ENCODE measurements around the gene TMEM270.

DNA sequence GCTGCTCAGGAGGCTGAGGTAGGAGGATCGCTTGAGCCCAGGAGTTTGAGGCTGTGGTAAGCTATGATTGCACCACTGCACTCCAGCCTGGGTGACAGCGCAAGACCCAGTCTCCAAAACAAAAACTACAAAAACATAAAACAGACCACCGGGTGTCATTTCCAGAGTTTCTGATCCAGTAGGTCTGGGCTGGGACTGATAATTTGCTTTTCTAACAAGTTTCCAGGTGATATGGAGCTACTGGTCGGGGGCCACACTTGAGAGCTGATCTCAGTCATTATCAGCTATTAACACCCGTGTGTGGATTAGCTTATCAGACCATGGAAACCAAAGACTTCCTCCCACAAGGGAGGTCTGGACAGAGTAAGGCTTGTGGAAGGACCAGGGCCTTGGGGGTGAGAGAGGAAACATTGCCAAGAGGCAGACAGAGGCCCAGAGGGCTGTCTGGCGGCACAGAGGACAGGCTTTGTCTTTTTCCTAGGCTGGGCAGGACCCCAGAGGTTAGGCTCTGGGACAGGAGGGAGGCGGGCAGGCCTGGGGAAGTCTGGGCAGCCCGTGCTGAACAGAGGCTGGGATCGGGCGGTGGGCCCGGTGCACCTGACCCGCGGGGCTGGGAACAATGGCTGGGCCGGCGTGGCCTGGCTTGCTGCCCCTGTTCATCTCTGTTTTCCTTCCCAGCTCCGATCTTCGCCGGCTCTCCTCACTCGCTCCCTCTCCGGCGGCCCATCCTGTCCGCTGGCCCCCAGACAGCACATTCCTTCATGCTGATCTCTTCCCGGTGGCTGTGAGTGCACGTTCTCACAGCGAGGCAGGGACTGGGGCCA, 25.2 kb downstream of the TMEM270 start:
- TF ChIP-seq JUN (CRISPR knock-in tag; IDR thresholded peaks at IDR 0.05) (no peak), SP1 (CRISPR knock-in tag; conservative IDR thresholded peaks at IDR 0.05) (no peak), RELA (CRISPR knock-in tag; IDR thresholded peaks at IDR 0.05; ENCODE audit: borderline replicate concordance) (no peak), CREB1 (CRISPR knock-in tag; IDR thresholded peaks at IDR 0.05) (no peak), ZNF317 (CRISPR knock-in tag; IDR thresholded peaks at IDR 0.05; ENCODE audit: borderline replicate concordance, low read depth) (no peak), ESRRA (CRISPR knock-in tag; IDR thresholded peaks at IDR 0.05; ENCODE audit: borderline replicate concordance) (no peak)
- TF ChIP-seq, protein P1, sequence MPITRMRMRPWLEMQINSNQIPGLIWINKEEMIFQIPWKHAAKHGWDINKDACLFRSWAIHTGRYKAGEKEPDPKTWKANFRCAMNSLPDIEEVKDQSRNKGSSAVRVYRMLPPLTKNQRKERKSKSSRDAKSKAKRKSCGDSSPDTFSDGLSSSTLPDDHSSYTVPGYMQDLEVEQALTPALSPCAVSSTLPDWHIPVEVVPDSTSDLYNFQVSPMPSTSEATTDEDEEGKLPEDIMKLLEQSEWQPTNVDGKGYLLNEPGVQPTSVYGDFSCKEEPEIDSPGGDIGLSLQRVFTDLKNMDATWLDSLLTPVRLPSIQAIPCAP (CRISPR knock-in tag; IDR thresholded peaks at IDR 0.05) = no peak
- TF ChIP-seq, protein P2, sequence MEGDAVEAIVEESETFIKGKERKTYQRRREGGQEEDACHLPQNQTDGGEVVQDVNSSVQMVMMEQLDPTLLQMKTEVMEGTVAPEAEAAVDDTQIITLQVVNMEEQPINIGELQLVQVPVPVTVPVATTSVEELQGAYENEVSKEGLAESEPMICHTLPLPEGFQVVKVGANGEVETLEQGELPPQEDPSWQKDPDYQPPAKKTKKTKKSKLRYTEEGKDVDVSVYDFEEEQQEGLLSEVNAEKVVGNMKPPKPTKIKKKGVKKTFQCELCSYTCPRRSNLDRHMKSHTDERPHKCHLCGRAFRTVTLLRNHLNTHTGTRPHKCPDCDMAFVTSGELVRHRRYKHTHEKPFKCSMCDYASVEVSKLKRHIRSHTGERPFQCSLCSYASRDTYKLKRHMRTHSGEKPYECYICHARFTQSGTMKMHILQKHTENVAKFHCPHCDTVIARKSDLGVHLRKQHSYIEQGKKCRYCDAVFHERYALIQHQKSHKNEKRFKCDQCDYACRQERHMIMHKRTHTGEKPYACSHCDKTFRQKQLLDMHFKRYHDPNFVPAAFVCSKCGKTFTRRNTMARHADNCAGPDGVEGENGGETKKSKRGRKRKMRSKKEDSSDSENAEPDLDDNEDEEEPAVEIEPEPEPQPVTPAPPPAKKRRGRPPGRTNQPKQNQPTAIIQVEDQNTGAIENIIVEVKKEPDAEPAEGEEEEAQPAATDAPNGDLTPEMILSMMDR (IDR thresholded peaks at IDR 0.05) = no peak
- TF ChIP-seq, protein P3, sequence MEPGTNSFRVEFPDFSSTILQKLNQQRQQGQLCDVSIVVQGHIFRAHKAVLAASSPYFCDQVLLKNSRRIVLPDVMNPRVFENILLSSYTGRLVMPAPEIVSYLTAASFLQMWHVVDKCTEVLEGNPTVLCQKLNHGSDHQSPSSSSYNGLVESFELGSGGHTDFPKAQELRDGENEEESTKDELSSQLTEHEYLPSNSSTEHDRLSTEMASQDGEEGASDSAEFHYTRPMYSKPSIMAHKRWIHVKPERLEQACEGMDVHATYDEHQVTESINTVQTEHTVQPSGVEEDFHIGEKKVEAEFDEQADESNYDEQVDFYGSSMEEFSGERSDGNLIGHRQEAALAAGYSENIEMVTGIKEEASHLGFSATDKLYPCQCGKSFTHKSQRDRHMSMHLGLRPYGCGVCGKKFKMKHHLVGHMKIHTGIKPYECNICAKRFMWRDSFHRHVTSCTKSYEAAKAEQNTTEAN (CRISPR knock-in tag; IDR thresholded peaks at IDR 0.05) = no peak
- TF ChIP-seq, protein P4, sequence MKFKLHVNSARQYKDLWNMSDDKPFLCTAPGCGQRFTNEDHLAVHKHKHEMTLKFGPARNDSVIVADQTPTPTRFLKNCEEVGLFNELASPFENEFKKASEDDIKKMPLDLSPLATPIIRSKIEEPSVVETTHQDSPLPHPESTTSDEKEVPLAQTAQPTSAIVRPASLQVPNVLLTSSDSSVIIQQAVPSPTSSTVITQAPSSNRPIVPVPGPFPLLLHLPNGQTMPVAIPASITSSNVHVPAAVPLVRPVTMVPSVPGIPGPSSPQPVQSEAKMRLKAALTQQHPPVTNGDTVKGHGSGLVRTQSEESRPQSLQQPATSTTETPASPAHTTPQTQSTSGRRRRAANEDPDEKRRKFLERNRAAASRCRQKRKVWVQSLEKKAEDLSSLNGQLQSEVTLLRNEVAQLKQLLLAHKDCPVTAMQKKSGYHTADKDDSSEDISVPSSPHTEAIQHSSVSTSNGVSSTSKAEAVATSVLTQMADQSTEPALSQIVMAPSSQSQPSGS (CRISPR knock-in tag; IDR thresholded peaks at IDR 0.05; ENCODE audit: borderline replicate concordance, low read depth) = no peak
- TF ChIP-seq, protein P5, sequence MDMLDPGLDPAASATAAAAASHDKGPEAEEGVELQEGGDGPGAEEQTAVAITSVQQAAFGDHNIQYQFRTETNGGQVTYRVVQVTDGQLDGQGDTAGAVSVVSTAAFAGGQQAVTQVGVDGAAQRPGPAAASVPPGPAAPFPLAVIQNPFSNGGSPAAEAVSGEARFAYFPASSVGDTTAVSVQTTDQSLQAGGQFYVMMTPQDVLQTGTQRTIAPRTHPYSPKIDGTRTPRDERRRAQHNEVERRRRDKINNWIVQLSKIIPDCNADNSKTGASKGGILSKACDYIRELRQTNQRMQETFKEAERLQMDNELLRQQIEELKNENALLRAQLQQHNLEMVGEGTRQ (CRISPR knock-in tag; IDR thresholded peaks at IDR 0.05) = no peak
- TF ChIP-seq, protein P6, sequence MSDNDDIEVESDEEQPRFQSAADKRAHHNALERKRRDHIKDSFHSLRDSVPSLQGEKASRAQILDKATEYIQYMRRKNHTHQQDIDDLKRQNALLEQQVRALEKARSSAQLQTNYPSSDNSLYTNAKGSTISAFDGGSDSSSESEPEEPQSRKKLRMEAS (CRISPR knock-in tag; IDR thresholded peaks at IDR 0.05) = no peak
- TF ChIP-seq, protein P7, sequence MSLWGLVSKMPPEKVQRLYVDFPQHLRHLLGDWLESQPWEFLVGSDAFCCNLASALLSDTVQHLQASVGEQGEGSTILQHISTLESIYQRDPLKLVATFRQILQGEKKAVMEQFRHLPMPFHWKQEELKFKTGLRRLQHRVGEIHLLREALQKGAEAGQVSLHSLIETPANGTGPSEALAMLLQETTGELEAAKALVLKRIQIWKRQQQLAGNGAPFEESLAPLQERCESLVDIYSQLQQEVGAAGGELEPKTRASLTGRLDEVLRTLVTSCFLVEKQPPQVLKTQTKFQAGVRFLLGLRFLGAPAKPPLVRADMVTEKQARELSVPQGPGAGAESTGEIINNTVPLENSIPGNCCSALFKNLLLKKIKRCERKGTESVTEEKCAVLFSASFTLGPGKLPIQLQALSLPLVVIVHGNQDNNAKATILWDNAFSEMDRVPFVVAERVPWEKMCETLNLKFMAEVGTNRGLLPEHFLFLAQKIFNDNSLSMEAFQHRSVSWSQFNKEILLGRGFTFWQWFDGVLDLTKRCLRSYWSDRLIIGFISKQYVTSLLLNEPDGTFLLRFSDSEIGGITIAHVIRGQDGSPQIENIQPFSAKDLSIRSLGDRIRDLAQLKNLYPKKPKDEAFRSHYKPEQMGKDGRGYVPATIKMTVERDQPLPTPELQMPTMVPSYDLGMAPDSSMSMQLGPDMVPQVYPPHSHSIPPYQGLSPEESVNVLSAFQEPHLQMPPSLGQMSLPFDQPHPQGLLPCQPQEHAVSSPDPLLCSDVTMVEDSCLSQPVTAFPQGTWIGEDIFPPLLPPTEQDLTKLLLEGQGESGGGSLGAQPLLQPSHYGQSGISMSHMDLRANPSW (CRISPR knock-in tag; conservative IDR thresholded peaks at IDR 0.05; ENCODE audit: low read depth) = no peak
- TF ChIP-seq, protein P8, sequence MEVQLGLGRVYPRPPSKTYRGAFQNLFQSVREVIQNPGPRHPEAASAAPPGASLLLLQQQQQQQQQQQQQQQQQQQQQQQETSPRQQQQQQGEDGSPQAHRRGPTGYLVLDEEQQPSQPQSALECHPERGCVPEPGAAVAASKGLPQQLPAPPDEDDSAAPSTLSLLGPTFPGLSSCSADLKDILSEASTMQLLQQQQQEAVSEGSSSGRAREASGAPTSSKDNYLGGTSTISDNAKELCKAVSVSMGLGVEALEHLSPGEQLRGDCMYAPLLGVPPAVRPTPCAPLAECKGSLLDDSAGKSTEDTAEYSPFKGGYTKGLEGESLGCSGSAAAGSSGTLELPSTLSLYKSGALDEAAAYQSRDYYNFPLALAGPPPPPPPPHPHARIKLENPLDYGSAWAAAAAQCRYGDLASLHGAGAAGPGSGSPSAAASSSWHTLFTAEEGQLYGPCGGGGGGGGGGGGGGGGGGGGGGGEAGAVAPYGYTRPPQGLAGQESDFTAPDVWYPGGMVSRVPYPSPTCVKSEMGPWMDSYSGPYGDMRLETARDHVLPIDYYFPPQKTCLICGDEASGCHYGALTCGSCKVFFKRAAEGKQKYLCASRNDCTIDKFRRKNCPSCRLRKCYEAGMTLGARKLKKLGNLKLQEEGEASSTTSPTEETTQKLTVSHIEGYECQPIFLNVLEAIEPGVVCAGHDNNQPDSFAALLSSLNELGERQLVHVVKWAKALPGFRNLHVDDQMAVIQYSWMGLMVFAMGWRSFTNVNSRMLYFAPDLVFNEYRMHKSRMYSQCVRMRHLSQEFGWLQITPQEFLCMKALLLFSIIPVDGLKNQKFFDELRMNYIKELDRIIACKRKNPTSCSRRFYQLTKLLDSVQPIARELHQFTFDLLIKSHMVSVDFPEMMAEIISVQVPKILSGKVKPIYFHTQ (CRISPR knock-in tag; IDR thresholded peaks at IDR 0.05) = no peak

Data from WTC11 (cell line).